ENCODE results near the gene CHKA.

GRCh38 chr11:68019486-68019885, 101.7 kb downstream of the CHKA start:
- TF ChIP-seq CTCF (IDR thresholded peaks at IDR 0.05; ENCODE audit: extremely low read depth in 1 of 2, insufficient read depth in 1 of 2, low read depth in 1 of 2, low read length in 2 of 2) (no peak), GATA2 (IDR thresholded peaks at IDR 0.05; ENCODE audit: insufficient read depth, insufficient read length, low read depth, low read length) (no peak), POLR2A (IDR thresholded peaks at IDR 0.05; ENCODE audit: low read depth, low read length) (no peak), POLR2AphosphoS5 (IDR thresholded peaks at IDR 0.05; ENCODE audit: insufficient read depth, low read depth, low read length) (no peak), MYC (IDR thresholded peaks at IDR 0.05; ENCODE audit: low read depth, low read length) (no peak), EZH2 (IDR thresholded peaks at IDR 0.05; ENCODE audit: borderline replicate concordance, low read depth, low read length, severe bottlenecking) (no peak), FOS (IDR thresholded peaks at IDR 0.05; ENCODE audit: borderline replicate concordance, insufficient read depth, low read length) (no peak), MAX (IDR thresholded peaks at IDR 0.05; ENCODE audit: insufficient read depth, insufficient read length) (no peak), JUN (IDR thresholded peaks at IDR 0.05; ENCODE audit: borderline replicate concordance, insufficient read depth, insufficient read length, low read depth) (no peak)

Measured in endothelial cell of umbilical vein (primary cell).